Gastrocnemius medialis (tissue), 4 donors: ENCODE data around the gene ATXN7L1. TPM values are rescaled to one million over a fixed set of nuclear protein-coding genes. Genes with fewer than 3 reads are reported as not detected.
A peak's percentile ranks its signal among the peaks of the same experiment; 100 is the strongest.

Experiments used
- ATAC-seq, 2 donors: fragments of 150-250 bp; one replicate each; pipeline ENCODE4 v1.9.1; 2016
- DNase-seq, 2 donors: peaks; one replicate each; pipeline ENCODE4 v3.0.0-alpha.2; 2019
- H3K27ac ChIP-seq, 4 donors: fragments of 200-600 bp; sonication (generic); 1 replicate in 1 of 4; 2 replicates in 3 of 4; pipeline ENCODE4 v1.5.1; 2016 to 2018; ENCODE audit warnings: mild to moderate bottlenecking in 2 of 4, moderate library complexity in 1 of 4
- H3K27me3 ChIP-seq, 3 donors: fragments of 200-600 bp; sonication (generic) in 2 of 3; 1 replicate in 1 of 3; 2 replicates in 2 of 3; pipeline versions ENCODE4 v1.5.1 to v1.6.0; 2016 to 2019; ENCODE audit warnings: mild to moderate bottlenecking in 1 of 3, moderate library complexity in 1 of 3
- H3K36me3 ChIP-seq, 2 donors: fragments of 200-600 bp; sonication (generic) in 1 of 2; one replicate each; pipeline ENCODE4 v1.5.1; 2017 to 2018
- H3K4me1 ChIP-seq, 2 donors: fragments of 200-600 bp; sonication (generic) in 1 of 2; one replicate each; pipeline ENCODE4 v1.5.1; 2016 to 2017; ENCODE audit warnings: mild to moderate bottlenecking in 2 of 2
- H3K4me3 ChIP-seq, 4 donors: fragments of 200-600 bp; sonication (generic) in 3 of 4; 1 replicate in 1 of 4; 2 replicates in 3 of 4; pipeline ENCODE4 v1.5.1; 2016 to 2019; ENCODE audit warnings: mild to moderate bottlenecking in 2 of 4
- H3K9me3 ChIP-seq, 3 donors: fragments of 200-600 bp; sonication (generic) in 2 of 3; 1 replicate in 1 of 3; 2 replicates in 2 of 3; pipeline ENCODE4 v1.5.1; 2016 to 2019
- CTCF ChIP-seq, 5 experiments: fragments of 450-650 bp in 3 of 5; fragments of 200-600 bp in 2 of 5; sonication (generic) in 2 of 5; IDR thresholded peaks in 4 of 5; conservative IDR thresholded peaks in 1 of 5; 1 replicate in 4 of 5; 2 replicates in 1 of 5; pipeline ENCODE4 v1.5.1; 2016 to 2019; ENCODE audit warnings: antibody characterized with exemption in 5 of 5, mild to moderate bottlenecking in 3 of 5, moderate library complexity in 3 of 5
- POLR2A ChIP-seq, 2 donors: fragments of 450-650 bp; IDR thresholded peaks; one replicate each; pipeline ENCODE4 v1.6.1; 2017; ENCODE audit warnings: antibody characterized with exemption in 2 of 2, mild to moderate bottlenecking in 2 of 2, moderate library complexity in 2 of 2
- in situ Hi-C, 4 donors: fragments of 200-750 bp; cut with MboI; loops; one replicate each; pipeline versions ENCODE4 v1.15.0 to v1.8.0; 2017; ENCODE audit warnings: low sequenced_read_pairs in 4 of 4
- intact Hi-C: fragments of 100-400 bp; cut with DNase I; formaldehyde crosslinking; loops from one replicate; pipeline ENCODE4 v1.15.1; 2023; ENCODE audit warnings: low total_unique reads
- total RNA-seq, 4 donors: library from RNA; depleted of rRNA; stranded (reverse); fragments of >200 nt; gene quantifications; one replicate each; pipeline versions ENCODE4 v1.1.0 to v1.2.3, GENCODE V29; 2016

The ATXN7L1 gene
- total RNA-seq, 4 donors from 2014 or later, result 1.6 to 6.6 (median 4.8) TPM

GRCh38 chr7:105673367-105674084 lies 202.9 kb downstream of the ATXN7L1 start:
- peak; percentile 46 to 81 for DNase-seq

GRCh38 chr7:105672801-105673200 lies 203.6 kb downstream of the ATXN7L1 start:
- peak overlapping the region; percentile 70 to 80 (median 77) for H3K27ac ChIP-seq
- H3K27me3 ChIP-seq, result no peaks in the 10 kb centered on the region
- no peaks in the 10 kb centered on the region for H3K36me3 ChIP-seq
- H3K9me3 ChIP-seq, result no peaks in the 10 kb centered on the region
- H3K4me3 ChIP-seq, result no peak overlapping the region
- intact Hi-C loops, result loop anchor here (5.0 to 10.0 kb wide), 3 partner anchors 104 to 204 kb away; partner anchors contain the start of genes ATXN7L1 and PUS7
- TF ChIP-seq CTCF (IDR thresholded peaks at IDR 0.05 in 4 of 5, conservative IDR thresholded peaks at IDR 0.05 in 1 of 5) (no peak), POLR2A (IDR thresholded peaks at IDR 0.05) (no peak)
- in situ Hi-C loops, result loop anchor here in 1 of 4 donors (25.0 kb wide), 2 partner anchors 364 to 490 kb away; no protein-coding TSS in a partner anchor
- DNase-seq, result no peak
- no peak for ATAC-seq
- H3K4me1 ChIP-seq, result peaks cover 32 to 40% of the 10 kb centered on the region in 2 donors

More at GRCh38 chr7:105673367-105674084, 202.9 kb downstream of the ATXN7L1 start:
- intact Hi-C loops (loop anchor here (5.0 to 10.0 kb wide), 3 partner anchors 104 to 204 kb away; partner anchors contain the start of genes ATXN7L1 and PUS7), in situ Hi-C loops (loop anchor here in 1 of 4 donors (25.0 kb wide), 2 partner anchors 364 to 489 kb away; no protein-coding TSS in a partner anchor)
- Histone ChIP-seq H3K27me3 (no peaks in the 10 kb centered on the region), H3K4me3 (no peak overlapping the region), H3K4me1 (peaks cover 37 to 47% of the 10 kb centered on the region in 2 donors), H3K36me3 (no peaks in the 10 kb centered on the region), H3K27ac (peak overlapping the region; percentile 70 to 80 (median 77)), H3K9me3 (no peaks in the 10 kb centered on the region)
- ATAC-seq, result peak; percentile 81 to 88
- TF ChIP-seq POLR2A (IDR thresholded peaks at IDR 0.05) (no peak), CTCF (IDR thresholded peaks at IDR 0.05 in 4 of 5, conservative IDR thresholded peaks at IDR 0.05 in 1 of 5) (no peak)

- no peak overlapping the region for H3K27ac ChIP-seq
- DNase-seq, result no peak
- H3K4me3 ChIP-seq, result no peak overlapping the region
- in situ Hi-C loops (loop anchor here in 1 of 4 donors (25.0 kb wide), 2 partner anchors 371 to 496 kb away; no protein-coding TSS in a partner anchor), intact Hi-C loops (no loop called here)
- no peaks in the 10 kb centered on the region for H3K27me3 ChIP-seq
- H3K4me1 ChIP-seq, result no peaks in the 10 kb centered on the region
- no peak for ATAC-seq
- no peak for TF ChIP-seq CTCF (IDR thresholded peaks at IDR 0.05 in 4 of 5, conservative IDR thresholded peaks at IDR 0.05 in 1 of 5)
- TF ChIP-seq POLR2A (IDR thresholded peaks at IDR 0.05), result no peak
- H3K36me3 ChIP-seq, result no peaks in the 10 kb centered on the region
- H3K9me3 ChIP-seq, result no peaks in the 10 kb centered on the region
Measured at GRCh38 chr7:105666324-105666723, 210.1 kb downstream of the ATXN7L1 start.

GRCh38 chr7:105665684-105666083 lies 210.7 kb downstream of the ATXN7L1 start:
- no peak for TF ChIP-seq POLR2A (IDR thresholded peaks at IDR 0.05)
- no peak for TF ChIP-seq CTCF (IDR thresholded peaks at IDR 0.05 in 4 of 5, conservative IDR thresholded peaks at IDR 0.05 in 1 of 5)
- DNase-seq (no peak), ATAC-seq (no peak)
- no peak overlapping the region for H3K4me3 ChIP-seq
- H3K27me3 ChIP-seq, result no peaks in the 10 kb centered on the region
- no peaks in the 10 kb centered on the region for H3K36me3 ChIP-seq
- intact Hi-C loops (no loop called here), in situ Hi-C loops (loop anchor here in 1 of 4 donors (25.0 kb wide), 2 partner anchors 372 to 497 kb away; no protein-coding TSS in a partner anchor)
- H3K9me3 ChIP-seq, result no peaks in the 10 kb centered on the region
- H3K4me1 ChIP-seq, result no peaks in the 10 kb centered on the region
- no peak overlapping the region for H3K27ac ChIP-seq
